ENCODE data around the gene TTLL12.

DNA sequence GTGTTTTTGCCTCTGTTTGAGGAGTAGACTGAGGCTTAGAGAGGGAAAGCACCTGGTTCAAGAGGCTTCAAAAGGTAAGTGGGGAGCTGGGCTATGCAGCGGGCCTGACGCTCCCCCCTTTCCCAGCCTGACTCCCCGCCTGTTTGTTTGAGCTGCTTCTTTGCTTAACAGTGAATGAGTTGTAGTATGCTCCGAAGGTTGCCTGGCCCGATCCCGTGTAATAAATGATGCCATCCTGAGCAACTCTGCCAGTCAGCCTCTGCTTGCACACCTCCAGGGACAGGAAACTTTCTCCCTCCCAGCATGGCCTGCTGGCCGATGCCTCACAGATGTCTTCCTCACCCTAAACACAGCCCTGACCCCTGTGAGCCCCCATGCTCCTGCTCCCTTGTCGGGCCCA is 45.5 kb upstream of the TTLL12 start:
- TF ChIP-seq, protein P1, sequence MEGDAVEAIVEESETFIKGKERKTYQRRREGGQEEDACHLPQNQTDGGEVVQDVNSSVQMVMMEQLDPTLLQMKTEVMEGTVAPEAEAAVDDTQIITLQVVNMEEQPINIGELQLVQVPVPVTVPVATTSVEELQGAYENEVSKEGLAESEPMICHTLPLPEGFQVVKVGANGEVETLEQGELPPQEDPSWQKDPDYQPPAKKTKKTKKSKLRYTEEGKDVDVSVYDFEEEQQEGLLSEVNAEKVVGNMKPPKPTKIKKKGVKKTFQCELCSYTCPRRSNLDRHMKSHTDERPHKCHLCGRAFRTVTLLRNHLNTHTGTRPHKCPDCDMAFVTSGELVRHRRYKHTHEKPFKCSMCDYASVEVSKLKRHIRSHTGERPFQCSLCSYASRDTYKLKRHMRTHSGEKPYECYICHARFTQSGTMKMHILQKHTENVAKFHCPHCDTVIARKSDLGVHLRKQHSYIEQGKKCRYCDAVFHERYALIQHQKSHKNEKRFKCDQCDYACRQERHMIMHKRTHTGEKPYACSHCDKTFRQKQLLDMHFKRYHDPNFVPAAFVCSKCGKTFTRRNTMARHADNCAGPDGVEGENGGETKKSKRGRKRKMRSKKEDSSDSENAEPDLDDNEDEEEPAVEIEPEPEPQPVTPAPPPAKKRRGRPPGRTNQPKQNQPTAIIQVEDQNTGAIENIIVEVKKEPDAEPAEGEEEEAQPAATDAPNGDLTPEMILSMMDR (IDR thresholded peaks at IDR 0.05) = no peak
- no peak for TF ChIP-seq EP300 (IDR thresholded peaks at IDR 0.05)

Data from tibial nerve (tissue), 4 donors.